ENCODE data around the gene AUTS2.

The AUTS2 gene

DNA sequence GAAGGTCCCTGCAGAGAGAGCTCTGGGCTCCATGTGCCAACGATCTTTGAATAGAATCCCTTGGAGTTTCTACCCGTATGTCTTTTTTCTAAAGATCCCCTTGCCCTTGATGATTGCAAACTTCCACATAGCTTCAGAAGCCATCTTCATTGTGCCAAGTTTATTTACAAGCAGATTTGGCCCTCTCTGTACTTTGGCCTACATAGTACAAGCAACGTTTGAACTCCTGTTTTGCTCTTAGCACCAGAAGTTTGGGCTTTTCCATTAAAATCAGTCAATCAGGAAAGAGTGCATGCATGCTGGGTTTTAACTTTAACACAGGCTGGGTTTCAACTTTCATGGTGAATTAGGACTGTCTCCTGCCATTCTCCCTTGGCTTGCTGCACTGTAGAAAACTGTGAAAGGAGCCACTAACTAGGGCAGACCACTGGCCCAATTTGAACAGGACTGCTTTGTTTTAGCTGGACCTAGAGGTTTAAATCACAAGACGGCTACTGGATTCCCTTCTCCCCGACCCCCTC lies 976.1 kb downstream of the AUTS2 start:
- TF ChIP-seq ZNF274 (IDR thresholded peaks at IDR 0.05; ENCODE audit: low read depth, low read length) = no peak
- no peak overlapping the region for H3K4me3 ChIP-seq (ENCODE audit: low read length)

- H3K4me3 ChIP-seq (ENCODE audit: low read length) = no peak overlapping the region
- TF ChIP-seq ZNF274 (IDR thresholded peaks at IDR 0.05; ENCODE audit: low read depth, low read length) = no peak
Observed at GRCh38 chr7:70574970-70575799, 976.9 kb downstream of the AUTS2 start.

GRCh38 chr7:70577078-70577477 lies 978.8 kb downstream of the AUTS2 start:
- no peak overlapping the region for H3K4me3 ChIP-seq (ENCODE audit: low read length)
- no peak for TF ChIP-seq ZNF274 (IDR thresholded peaks at IDR 0.05; ENCODE audit: low read depth, low read length)

DNA sequence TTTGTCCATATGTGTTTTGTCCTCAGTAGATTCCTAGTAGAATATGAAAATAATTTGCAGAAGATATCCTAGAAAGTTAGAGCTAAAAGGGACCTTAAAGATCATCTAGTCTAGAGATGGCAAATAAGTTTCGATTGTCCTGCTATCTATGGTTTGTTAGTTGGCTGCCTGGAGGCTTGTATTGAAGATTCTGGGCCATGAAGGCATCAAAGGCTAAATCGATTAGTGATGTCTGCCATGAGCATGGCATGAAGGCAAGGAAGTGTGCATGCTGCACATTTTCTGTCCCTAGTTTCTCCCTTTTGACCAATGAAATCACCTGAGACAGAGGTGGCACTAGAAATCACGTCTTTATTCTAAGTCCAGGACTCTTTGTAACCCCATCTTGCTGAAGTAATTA lies 979.9 kb downstream of the AUTS2 start:
- no peak for TF ChIP-seq ZNF274 (IDR thresholded peaks at IDR 0.05; ENCODE audit: low read depth, low read length)
- no peak overlapping the region for H3K4me3 ChIP-seq (ENCODE audit: low read length)

- no peak overlapping the region for H3K4me3 ChIP-seq (ENCODE audit: low read length)
- no peak for TF ChIP-seq ZNF274 (IDR thresholded peaks at IDR 0.05; ENCODE audit: low read depth, low read length)
Observed at GRCh38 chr7:70579397-70580097, 981.3 kb downstream of the AUTS2 start.

GRCh38 chr7:70580161-70580560 lies 981.9 kb downstream of the AUTS2 start:
- no peak overlapping the region for H3K4me3 ChIP-seq (ENCODE audit: low read length)
- TF ChIP-seq ZNF274 (IDR thresholded peaks at IDR 0.05; ENCODE audit: low read depth, low read length) = no peak

DNA sequence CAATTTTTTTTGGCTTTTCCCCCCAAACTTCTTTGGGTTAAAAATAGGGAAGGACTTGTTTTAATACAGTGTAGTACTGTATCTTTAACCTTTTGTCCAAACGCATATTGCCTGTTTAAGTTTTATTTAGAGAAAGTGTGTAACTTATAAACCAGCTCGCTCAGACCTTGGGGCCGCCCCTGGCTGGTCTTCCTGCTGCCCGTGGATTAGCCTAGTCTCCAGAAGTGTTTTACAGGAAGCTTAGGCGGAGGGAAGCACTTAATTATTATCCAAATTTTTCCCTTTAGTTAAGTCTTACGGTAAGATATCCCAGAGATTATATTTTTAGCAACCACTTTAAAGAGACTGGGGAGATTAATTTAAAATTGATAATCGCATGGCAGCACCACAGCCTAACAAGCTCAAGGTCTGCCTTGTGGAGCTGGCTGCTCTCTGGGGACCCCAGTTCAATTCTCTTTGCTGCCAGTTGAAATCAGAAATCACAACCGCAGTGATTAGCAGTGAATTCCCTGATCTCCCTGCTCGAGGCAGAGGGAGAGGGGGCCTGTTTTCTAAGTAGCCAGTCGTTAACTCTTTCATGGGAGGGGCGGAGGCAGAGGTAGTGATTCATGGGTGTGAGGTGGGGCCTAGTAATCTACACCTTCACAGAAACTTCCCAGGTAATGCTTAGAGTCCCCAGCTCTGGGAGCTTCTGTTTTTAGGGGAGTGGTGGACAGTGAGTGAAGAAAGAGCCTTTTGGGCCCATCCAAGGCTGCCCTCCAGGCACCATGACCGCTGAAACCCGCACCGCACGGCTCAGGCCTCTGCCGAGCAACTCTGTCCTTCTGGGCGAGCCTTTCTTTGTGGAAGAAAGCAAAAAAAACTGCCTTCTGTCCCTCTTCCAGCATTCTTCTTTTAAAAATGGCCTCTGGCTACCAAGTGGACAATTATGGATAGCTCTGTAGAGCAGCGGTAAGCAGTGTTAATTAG lies 984.9 kb downstream of the AUTS2 start:
- no peak overlapping the region for H3K4me3 ChIP-seq (ENCODE audit: low read length)
- TF ChIP-seq ZNF274 (IDR thresholded peaks at IDR 0.05; ENCODE audit: low read depth, low read length) = no peak

GRCh38 chr7:70583965-70584883 lies 985.9 kb downstream of the AUTS2 start:
- H3K4me3 ChIP-seq (ENCODE audit: low read length) = no peak overlapping the region

GRCh38 chr7:70585071-70585470 lies 986.8 kb downstream of the AUTS2 start:
- no peak for TF ChIP-seq ZNF274 (IDR thresholded peaks at IDR 0.05; ENCODE audit: low read depth, low read length)
- no peak overlapping the region for H3K4me3 ChIP-seq (ENCODE audit: low read length)

More at GRCh38 chr7:70583965-70584883, 985.9 kb downstream of the AUTS2 start:
- no peak for TF ChIP-seq ZNF274 (IDR thresholded peaks at IDR 0.05; ENCODE audit: low read depth, low read length)

GRCh38 chr7:70586822-70587221 lies 988.5 kb downstream of the AUTS2 start:
- TF ChIP-seq ZNF274 (IDR thresholded peaks at IDR 0.05; ENCODE audit: low read depth, low read length) = no peak
- H3K4me3 ChIP-seq (ENCODE audit: low read length) = no peak overlapping the region

DNA sequence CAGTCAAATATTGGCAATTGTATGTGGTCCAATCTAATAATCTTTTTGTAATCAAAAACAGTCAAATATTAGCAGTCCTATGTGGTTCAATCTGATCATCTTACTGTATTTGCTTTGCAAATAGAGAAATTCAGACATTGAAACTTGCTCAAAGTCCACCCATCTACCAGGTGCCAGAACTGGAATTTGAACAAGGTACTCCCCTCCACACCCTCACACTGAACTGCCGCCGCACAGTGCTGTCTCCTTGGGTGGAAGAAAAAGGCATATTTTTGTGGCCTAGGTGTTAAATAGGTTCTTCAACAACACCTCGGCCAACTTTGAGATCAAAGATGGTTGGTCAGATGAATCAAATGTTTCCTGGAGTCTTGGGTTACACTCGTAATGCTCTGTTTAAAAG lies 989.5 kb downstream of the AUTS2 start:
- TF ChIP-seq ZNF274 (IDR thresholded peaks at IDR 0.05; ENCODE audit: low read depth, low read length) = no peak

GRCh38 chr7:70588191-70588921 lies 990.1 kb downstream of the AUTS2 start:
- TF ChIP-seq ZNF274 (IDR thresholded peaks at IDR 0.05; ENCODE audit: low read depth, low read length) = no peak

More for the DNA sequence above, 989.5 kb downstream of the AUTS2 start:
- H3K4me3 ChIP-seq (ENCODE audit: low read length) = no peak overlapping the region

More at GRCh38 chr7:70588191-70588921, 990.1 kb downstream of the AUTS2 start:
- no peak overlapping the region for H3K4me3 ChIP-seq (ENCODE audit: low read length)

All from GM08714 (cell line).